HT-29 (cell line): ENCODE data around the gene TRIM54. TPM values are rescaled to one million over a fixed set of nuclear protein-coding genes. Genes with fewer than 3 reads are reported as not detected.

ENCODE experiments used
- DNase-seq: peaks from one replicate; pipeline ENCODE4 v3.0.0-alpha.2; 2015; ENCODE audit warnings: low spot score
- total RNA-seq: library from RNA; depleted of rRNA; stranded (reverse); fragments of >200 nt; shearing (Covaris generic); gene quantifications from 2 replicates; pipeline ENCODE4 v1.2.3, GENCODE V29; 2014; rRNA removed

Gene TRIM54, protein sequence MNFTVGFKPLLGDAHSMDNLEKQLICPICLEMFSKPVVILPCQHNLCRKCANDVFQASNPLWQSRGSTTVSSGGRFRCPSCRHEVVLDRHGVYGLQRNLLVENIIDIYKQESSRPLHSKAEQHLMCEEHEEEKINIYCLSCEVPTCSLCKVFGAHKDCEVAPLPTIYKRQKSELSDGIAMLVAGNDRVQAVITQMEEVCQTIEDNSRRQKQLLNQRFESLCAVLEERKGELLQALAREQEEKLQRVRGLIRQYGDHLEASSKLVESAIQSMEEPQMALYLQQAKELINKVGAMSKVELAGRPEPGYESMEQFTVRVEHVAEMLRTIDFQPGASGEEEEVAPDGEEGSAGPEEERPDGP
- total RNA-seq: 5.8 and 7.1 TPM in 2 replicates

DNA sequence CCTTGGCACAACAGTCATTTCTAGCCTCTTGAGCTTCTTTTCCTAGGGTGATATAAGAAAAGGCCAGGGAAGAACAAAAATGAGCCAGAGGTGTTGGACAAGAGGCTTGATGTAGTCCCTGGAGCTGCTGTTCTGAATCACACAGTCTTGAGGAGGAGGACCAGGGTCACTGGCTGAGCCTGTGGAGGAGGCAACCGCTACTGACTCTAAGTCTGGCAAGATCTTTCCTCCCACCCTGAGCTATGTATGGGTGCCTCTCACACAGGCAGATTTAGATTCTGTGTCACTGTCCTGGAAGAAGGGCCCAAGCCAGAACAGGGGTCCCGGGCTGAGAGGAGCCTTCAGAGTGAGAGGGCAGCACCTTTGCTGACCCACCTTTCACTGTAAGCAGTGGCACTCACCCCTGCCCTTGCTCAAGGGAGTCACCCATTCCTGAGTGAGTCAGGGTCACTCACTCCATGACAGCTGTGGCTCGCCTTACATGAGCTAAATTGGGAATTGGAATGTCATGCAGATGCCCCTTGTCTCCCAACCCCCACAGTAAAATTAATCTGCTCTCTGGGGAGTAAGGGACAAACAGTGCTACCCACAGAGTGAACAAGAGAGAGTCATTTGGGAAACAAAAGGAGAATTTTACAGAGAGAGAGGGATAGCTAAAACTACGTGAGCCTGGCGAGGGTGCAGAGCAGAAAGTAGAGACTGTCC, at the start of gene TRIM54:
Gene TRIM54, plus strand, starts transcription at position 575 of the 705 bp plus-strand sequence. CDS start 303 bp downstream, outside the sequence.
- no peak for DNase-seq

DNA sequence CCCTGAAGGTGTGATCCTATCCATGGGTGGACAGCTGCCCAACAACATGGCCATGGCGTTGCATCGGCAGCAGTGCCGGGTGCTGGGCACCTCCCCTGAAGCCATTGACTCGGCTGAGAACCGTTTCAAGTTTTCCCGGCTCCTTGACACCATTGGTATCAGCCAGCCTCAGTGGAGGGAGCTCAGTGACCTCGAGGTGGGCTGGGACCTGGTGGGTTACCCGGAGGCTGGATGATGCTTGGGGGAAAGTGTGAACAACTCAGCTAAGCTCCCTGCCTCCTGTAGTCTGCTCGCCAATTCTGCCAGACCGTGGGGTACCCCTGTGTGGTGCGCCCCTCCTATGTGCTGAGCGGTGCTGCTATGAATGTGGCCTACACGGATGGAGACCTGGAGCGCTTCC, 48.9 kb upstream of the TRIM54 start:
- no peak for DNase-seq

DNA sequence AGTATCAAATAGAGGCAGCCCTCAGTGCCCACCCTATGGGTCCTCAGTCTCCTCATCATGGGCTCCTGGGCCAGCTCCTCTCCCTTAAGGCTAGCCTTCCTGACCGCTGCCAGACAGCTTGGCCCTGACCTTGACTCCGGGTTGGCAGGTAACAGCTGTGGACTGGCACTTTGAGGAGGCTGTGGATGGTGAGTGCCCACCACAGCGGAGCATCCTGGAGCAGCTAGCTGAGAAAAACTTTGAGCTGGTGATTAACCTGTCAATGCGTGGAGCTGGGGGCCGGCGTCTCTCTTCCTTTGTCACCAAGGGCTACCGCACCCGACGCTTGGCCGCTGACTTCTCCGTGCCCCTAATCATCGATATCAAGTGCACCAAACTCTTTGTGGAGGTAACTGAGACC, 46.1 kb upstream of the TRIM54 start:
- DNase-seq: no peak

DNA sequence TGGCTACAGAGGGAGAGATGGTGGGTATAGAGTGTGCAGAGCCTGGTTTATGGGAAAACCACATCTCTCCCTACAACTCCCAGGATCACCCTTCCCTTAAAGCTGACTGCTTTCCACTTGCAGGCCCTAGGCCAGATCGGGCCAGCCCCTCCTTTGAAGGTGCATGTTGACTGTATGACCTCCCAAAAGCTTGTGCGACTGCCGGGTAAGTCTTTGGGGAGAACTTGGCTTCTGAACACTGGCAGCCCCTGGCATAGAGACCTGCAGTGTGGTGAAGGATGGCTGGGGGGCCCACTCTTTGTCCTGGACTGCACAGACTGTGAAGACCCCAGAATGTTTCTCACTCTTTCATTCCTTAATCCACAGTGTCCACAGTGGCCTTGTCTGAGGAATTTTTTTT, 45.6 kb upstream of the TRIM54 start:
- DNase-seq: no peak

DNA sequence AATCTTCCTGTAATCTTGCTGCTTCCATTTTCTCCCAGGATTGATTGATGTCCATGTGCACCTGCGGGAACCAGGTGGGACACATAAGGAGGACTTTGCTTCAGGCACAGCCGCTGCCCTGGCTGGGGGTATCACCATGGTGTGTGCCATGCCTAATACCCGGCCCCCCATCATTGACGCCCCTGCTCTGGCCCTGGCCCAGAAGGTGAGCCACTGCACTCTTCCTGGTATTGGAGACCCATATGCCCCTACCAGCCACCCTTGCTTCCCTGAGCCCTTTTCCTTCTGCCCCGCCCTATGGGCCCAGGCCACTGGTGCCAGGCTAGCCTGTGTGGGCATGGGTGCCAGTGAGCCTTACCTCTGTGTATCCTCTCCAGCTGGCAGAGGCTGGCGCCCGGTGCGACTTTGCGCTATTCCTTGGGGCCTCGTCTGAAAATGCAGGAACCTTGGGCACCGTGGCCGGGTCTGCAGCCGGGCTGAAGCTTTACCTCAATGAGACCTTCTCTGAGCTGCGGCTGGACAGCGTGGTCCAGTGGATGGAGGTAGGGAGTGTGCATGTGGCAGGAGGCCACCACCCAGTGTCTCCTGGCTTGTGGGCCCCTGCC, 44.8 kb upstream of the TRIM54 start:
- no peak for DNase-seq

DNA sequence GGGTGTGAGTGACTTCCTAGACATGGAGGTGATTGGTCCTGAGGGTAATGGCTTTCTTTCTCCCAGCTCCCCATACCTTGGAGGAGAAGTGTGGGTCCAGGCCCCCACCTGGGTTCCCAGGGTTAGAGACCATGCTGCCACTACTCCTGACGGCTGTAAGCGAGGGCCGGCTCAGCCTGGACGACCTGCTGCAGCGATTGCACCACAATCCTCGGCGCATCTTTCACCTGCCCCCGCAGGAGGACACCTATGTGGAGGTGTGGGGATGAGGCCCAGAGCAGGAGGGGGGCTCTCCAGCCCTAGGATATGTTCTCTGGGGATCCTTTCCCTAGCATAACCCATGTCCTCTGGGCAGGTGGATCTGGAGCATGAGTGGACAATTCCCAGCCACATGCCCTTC, 43.3 kb upstream of the TRIM54 start:
- DNase-seq: no peak

DNA sequence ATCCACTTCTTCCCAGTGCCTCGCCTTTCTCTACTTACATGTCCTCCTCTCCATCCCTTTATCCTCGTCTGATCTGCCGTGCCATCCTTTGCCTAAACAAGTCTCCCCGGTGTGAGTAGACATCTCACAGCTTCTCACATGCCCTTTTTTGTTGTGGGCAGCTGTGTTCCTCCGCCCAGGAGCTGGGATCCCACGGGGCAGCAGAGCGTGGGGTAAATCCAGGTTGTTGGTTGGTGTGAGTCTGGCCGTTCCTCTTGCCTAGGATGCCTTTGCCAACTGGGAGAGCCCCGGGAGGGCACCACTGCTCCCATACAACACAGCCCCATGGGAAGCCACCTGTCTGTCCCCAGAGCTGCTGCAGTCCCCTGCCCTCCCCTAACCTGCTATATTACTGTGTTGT, 41.8 kb upstream of the TRIM54 start:
- DNase-seq: no peak

DNA sequence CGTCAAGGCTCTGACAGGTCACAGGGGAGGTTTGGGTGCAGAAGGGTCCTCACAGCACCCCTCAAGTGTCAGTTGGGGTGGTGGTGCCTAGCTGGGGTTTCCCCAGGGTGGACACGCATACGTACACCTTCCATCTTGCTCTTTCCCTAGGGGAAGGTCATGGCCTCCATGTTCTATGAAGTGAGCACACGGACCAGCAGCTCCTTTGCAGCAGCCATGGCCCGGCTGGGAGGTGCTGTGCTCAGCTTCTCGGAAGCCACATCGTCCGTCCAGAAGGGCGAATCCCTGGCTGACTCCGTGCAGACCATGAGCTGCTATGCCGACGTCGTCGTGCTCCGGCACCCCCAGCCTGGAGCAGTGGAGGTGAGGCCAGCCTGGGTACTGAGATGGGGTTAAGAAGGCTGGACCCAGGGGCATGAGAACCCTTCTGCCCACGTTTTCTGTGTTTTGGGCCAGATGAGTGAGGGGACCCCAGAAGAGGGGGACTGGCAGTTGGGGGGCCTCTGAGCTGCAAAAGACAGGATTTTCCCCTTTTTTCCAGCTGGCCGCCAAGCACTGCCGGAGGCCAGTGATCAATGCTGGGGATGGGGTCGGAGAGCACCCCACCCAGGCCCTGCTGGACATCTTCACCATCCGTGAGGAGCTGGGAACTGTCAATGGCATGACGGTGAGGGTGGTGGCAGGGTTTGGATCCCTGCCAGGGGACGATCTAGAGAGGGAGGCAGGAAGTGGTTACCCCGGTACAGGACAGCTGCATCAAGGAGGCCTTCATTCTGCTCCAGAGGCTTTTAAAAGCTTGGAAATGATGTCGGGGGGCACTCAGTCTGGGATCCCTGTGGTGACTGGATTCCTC, 40.2 kb upstream of the TRIM54 start:
- DNase-seq: no peak

DNA sequence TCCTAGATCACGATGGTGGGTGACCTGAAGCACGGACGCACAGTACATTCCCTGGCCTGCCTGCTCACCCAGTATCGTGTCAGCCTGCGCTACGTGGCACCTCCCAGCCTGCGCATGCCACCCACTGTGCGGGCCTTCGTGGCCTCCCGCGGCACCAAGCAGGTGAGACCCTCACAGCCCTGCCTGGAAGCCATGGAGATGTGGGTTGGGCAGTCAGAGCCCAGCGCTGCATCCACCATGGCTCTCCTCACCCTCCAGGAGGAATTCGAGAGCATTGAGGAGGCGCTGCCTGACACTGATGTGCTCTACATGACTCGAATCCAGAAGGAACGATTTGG, 39.6 kb upstream of the TRIM54 start:
- DNase-seq: no peak

DNA sequence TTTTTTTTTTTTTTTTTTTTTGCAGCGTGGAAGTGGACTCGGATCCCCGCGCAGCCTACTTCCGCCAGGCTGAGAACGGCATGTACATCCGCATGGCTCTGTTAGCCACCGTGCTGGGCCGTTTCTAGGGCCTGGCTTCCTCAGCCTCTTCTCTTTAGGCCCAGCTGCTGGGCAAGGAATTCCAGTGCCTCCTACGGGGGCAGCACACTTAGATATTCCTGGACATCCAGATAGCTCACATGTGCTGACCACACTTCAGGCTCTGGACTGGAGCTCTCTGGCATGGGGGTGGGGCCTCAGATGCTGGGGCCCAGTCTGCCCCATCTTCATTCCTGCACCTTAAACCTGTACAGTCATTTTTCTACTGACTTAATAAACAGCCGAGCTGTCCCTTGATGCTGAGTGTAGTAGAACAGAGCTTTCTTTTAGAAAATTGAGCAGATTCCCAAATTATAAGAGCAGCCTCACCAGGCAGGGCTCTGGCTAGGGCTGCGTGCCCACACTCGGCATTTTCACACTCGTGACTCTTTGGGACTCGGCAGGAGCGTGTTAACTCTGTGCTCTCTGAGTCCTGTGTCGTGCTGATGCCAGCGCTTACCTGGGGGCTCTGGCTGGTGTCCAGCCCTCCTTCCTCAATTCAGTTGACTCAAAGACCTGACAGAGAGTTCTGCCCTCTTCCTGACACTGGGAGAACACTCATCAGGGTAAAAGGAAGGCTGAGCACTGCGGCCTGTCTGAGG, 38.7 kb upstream of the TRIM54 start:
- no peak for DNase-seq

DNA sequence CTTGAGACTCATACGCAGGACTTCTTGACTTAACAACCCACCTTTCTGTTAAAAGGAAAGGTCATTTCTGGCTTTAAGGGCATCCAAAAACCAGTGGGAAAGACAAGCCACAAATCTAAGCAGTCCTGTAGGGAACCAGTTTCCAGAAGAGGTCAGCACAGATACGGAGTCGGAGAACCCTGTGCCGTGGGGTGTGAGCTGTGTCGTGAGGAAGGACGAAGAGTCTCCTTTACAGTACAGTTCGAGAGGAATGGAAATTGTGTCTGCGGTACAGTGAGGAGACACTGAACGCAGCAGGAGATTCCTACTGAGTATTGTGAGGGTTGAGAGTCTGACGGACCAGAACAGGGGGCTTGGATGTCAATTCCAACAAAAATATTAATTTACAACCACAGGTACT, 37.1 kb upstream of the TRIM54 start:
- no peak for DNase-seq

DNA sequence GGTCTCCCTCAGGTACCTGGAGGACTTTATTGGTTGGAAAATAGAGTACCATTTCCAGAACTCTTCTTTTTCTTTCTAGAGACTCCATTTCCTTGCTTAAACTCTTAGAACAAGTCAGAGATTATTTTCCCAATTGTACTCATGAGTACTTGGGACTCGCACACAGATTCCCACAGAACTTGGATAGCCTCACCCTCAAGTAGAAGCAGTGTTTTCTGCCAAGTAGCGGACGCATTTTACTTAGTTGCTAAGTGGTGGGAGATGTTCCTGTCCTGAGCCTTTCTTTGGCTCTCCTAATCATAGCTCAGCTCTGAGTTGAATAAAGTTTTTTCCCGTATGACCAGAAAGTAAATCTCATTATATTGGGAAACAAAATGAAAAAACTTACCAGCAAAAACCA, 36.6 kb upstream of the TRIM54 start:
- DNase-seq: no peak

DNA sequence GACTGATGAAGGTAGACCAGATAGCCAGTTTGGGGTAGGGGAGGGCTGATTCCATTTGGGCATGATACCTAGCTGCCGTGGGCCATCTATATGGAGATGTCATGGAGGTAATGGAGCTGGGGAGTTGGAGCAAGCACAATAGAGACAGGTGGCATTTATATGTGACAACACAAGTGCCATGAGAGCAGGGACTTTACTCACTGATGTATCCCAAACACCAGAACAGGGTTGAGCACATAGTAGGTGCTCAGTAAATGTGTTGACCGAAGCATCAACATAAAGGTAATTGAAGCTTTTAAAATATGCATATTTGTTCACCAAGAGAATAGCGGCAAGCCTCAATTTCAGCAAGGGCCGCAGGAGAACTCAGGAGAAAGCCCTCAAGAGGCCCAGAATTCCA, 34.3 kb upstream of the TRIM54 start:
- DNase-seq: no peak

DNA sequence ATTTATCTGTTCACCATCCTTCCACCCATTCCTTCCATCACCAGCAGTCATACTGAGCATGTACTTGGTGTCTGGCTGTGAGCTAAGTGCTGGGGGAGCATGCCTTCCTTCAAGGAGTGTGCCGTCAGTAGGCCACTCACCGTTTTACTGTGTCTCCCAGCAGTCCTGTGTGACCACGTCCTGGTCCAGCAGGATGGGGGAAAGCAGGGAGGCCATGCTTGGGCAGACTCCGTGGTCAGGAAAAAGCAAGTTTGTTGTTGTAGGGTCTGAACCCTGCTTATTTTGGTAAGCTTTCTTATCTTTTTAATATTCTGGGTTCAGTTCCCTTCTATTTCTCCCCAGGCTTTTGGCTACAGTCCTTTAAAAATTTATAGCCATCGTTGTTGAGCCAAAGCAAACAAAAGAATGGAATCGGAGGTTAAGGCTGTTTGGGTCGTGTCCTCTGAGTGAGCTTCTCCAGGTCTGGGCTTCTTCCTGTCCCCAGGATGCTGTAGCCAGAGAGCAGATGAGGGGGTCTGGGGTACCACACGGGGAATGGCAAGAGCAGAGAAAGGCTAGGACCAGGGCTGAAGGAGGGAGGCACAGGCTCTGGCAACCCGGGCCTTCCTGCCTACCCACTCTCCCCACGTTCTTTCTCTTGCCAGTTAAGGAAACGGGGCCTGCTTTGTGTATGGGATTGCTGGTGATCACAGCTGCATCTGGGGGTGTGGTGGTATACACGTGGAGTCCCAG, 32.9 kb upstream of the TRIM54 start:
- DNase-seq: no peak

DNA sequence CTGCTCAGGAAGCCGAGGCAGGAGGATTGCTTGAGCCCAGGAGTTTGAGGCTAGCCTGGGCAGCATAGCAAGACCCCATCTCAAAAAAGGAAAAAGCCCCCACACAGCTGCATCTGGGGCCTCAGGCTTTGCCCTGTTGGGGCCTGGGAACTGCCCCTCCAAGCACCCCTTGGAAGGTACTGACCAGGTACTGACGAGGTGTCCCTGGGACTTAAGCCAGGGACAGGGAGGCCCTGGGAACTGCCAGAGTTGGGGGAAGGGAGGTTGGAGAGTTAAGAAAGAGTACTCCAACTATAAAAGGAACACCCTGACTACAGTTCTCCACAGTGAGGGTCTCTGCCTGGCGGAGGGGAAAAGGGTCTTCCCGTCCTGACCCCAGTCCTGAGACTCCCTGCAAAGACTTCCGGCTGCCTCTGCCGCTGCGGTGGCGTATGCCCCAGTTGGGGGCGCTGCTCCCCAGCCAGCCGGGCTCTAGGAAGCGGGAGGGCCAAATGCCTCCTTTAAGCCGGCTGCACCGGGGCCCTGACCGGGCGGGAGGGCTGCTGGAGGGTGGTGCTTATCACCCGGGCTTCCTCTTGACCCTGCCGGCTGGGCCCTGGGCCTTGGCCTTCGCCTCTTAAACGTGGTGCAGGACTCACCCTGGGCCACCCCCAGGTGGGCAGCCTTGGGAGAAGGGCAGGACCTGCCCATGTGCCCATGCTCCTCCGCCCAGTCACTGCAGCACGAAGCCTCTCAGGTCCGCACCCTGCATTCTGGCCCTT, 32.2 kb upstream of the TRIM54 start:
- DNase-seq: peak; percentile 65

DNA sequence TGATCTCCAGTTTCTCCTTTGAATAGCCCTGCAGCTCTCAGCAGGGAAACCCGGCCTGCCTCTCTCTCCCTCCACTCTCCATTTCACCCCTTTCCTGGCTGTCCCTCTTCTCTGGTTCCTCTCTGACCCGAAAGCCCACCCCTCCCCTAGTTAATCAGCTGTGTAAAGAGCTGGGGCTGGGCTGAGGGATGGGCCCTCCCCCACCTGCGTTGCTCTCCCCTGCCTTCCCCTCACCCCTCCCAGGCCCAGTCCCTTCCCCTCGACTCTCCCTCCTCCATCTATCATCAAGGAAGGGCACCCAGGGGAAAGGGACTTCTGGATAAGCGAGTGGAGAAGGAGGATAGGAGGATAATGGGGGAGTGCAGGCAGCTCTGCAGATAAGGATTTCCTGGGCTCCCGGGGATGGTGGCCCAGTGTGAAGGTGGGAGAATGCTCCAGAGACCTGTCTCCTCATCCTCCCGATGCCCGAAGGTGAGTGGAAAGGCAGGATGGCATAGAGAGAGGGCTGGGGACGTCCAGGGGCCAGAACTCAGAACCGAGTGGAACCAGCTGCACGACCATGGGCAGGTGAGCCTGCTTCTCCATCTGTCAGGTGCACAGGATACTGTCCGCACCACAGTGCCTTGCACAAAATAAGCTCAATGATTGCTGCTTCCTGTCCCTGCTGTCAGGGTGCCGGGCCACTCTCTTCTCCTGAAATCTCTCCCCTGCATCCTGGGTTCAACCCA, 31.4 kb upstream of the TRIM54 start:
- DNase-seq: no peak

DNA sequence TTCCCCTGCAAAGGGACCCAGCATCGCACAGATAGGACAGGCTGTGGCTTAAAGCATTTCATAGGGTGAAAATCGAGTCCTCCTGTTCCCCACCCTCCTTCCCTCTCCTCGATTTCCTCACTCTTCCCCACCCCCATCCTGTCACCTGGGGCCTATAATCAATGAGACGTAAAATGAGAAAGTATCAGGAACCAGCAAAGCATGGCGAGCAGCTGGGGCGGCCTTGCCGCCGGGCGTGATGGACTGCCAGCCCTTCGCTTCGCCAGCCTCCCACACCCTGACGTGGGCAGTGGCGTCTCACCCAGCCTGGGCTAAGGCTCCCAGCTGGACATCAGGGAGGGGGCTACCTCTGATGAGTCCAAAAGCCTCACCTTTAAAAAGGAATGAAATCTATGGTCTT, 30.5 kb upstream of the TRIM54 start:
- no peak for DNase-seq

DNA sequence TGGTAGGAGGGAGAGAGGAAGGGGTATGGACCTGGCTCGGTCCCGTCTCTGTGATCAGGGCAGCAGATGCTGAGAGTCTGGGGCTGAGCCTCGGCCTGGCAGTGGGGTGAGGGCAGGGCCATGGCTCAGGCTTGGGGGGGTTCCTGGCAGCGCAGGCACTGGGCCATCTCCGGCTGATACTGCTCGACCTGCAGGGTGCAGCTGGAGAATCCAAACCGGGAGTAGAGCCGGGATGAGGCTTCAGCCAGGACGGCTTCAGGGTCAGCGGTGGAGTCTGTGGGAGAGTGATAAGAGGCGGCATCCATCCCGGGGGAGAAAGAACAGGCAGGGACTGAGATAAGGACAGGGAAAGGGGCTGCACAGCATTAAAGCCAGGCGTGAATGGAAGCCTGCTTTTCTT, 27.0 kb upstream of the TRIM54 start:
- no peak for DNase-seq

DNA sequence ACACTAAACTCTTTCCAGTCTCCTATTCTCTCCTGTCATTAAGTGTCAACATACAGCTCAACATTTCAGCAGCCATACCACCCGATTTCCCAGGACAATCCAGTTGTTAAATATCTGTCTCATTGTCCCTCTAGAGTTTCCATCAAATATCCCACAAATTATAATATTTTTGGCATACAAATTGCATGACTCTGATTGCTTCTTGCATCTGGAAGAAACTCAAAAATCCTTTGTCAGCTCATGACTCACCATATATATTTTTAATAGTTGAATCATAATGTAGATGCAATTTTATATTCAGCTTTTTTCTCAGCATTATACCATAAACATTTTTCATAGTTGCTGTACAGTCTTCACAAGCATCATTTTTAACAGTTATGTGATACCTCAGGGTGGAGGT, 26.6 kb upstream of the TRIM54 start:
- DNase-seq: no peak
